HG02973 (cell line): Measurements from ENCODE around the gene PAM16.
"Not testable (repeated sequence)": the region's sequence is repeated elsewhere in the genome, so short reads cannot be mapped to it uniquely, and the experiment has no call there.

Source experiments
- ATAC-seq: cut with Tn5 transposase; IDR thresholded peaks from one replicate; pipeline ENCODE4 v1.9.1; 2021; ENCODE audit warnings: moderate library complexity; ENCODE audit not compliant: unreplicated experiment

PAM16 gene

DNA sequence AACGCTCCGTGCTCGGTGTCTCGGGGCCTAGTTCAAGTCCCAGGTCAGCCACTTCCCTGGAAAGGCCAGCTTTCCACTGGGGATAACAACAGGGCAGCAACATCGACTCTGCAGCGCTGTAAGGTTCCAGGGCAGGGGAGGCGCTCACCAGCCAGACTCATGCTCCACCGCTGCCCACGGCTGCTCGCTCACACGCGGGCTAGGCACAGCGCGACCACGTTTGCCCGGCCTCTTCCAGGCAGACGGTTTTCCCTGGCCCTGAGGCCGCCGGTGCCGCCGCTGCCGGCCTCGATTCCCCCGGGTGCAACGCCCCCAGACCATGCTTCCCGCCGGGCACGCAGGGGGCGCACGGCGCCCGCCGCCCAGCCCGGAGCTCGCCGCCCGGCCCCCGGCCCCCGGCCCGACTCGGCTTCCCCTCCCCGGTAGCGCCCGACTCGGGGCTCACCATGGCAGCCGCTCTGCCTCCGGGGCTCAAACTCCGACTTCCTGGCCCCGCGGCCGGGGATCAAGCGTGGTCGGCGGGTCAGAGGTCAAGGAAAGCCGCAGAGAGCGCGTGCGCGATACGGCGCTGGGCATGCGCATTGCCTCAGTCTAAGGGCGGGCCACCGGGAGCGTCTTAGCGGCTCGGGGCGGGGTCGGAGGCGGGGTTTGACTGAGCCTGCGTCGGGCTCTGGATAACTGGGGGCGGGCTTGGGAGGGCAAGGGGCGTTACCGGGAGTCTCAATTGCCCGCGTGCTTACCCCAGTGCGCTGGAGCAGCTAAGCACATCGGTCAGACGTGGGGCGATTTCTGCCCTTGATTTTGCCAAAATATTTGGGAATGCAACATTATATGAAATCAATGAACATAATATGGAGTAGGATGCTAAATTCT is at the start of gene PAM16:
PAM16 (minus strand) TSS at position 535 of the 873 bp plus-strand sequence; CDS start at position 448, 87 bp downstream.
- ATAC-seq: peak; percentile 72

DNA sequence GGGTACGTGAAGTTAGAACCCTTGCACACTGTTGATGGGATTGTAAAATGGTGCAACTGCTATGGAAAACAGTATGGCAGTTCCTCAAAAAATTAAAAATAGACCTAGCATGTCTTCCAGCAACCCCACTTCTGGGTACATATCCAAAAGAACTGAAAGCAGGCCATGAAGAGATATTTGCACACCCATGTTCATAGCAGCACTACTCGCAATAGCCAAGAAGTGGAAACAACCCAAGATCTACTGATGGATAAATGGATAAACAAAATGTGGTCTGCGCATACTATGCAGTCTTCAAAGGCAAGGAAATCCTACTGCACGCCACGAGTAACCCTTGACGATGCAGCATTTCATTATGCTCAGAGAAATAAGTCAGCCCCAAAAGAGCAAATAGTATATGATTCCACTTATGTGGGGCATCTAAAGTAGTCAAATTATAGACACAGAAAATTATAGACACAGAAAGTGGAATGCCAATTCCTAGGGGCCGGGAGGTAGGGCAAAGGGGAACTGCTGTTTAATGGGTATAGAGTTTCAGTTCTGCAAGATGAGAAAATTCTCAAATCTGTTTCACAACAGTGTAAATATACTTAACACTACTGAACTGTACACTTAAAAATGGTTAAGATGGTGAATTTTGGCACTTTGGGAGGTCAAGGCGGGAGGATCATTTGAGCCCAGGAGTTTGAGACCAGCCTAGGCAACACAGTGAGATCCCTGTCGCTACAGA is 48.0 kb upstream of the PAM16 start:
- ATAC-seq: no peak

DNA sequence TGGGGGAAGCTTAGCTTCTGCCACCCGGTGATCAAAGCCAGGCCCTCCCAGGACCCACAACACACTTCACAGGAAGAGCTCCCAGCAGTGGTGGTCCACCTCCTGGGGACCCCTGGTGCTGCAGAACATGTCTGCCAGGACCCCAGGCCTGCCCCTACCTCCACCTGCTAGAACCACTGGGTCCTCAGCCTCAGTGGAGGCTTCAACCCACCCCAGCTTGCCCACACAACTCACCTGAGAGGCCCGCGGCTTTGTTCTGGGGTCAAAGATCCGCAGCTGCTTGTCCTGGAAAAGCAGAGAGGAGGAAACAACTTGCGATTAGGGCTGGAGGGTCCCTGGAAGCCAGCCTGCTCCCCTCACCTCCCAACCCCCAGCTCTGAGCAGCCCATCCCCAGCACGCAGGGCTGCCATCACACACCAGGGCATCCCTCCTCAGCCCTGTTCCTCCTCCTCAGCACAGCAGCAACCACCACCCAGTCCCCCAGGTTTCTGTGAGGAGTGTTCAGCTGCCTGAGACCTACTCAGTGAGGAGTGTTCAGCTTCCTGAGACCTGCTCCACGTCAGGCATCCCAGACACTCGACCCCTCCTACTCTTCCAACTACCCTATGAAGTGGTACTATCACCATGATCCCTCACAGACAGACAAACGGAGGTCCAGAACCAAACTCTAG is 44.1 kb upstream of the PAM16 start:
- ATAC-seq: no peak

DNA sequence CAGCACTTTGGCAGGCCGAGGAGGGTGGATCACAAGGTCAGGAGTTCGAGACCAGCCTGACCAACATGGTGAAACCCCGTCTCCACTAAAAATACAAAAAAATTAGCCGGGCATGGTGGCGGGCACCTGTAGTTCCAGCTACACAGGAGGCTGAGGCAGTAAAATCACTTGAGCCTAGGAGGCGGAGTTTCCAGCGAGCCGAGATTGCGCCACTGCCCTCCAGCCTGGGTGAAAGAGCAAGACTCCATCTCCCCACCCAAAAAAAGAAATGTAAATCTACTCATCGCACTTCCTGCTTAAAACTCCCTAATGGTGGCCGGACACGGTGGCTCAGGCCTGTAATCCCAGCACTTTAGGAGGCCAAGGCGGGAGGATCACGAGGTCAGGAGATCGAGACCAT is 42.7 kb upstream of the PAM16 start:
- ATAC-seq: not testable (repeated sequence)

DNA sequence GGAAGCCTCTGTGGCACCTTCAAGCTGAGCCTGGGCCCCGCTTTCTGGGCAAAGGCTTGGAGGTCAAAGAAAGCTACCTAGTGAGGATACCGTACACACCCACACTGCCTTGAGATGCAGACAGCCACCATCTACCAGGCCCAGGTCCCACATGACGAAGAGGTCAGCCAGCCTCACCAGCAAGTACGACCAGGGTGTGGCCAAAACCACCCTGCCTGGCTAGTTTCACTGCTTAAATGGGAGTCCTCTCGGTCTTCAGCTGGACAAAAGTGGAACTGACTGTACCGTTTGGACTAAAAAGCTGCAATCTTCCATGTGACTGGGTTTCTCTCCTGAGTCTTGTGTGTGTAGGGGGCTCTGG is 42.1 kb upstream of the PAM16 start:
- ATAC-seq: no peak

DNA sequence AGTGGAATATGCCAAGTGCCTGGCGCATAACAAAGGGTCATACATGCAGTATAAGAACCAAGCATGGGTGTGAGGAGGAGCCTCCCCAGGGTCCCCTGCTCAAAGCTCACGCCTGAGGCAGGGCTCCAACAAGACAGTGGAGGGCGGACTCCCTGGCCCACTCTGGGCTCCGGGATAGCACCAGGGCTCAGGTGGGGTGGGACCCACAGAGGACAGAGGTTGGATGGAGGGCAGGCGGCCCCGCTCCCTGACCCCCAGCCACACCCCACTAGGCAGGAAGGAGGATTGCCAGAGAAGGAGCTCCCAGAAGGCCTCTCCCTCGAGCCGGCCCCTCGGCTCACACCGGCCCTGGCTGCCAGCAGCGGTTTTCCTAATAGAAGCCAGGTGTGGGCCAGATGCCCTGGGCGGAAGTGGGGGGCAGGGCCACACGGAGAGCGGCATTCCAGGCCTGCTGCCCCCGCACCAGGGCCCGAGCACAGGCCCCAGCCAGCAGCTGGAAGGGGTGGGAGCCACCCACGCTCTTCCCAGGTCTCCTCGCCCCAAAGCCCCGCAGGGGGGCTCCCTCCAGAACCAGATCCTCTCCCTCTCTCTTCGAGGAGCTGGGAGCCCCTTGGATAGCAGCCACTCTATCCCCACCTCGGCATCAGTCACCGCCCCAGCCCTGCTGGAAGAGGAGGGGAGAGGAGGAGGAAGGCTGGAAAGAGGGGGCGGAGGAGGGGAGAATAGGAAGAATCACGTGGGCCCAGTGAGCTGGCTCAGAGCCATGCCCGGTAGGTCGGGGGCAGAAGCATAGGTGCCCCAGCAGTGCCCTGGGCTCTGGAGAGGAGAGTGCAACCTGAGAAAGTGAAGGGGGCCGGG is 41.5 kb upstream of the PAM16 start:
- no peak for ATAC-seq

DNA sequence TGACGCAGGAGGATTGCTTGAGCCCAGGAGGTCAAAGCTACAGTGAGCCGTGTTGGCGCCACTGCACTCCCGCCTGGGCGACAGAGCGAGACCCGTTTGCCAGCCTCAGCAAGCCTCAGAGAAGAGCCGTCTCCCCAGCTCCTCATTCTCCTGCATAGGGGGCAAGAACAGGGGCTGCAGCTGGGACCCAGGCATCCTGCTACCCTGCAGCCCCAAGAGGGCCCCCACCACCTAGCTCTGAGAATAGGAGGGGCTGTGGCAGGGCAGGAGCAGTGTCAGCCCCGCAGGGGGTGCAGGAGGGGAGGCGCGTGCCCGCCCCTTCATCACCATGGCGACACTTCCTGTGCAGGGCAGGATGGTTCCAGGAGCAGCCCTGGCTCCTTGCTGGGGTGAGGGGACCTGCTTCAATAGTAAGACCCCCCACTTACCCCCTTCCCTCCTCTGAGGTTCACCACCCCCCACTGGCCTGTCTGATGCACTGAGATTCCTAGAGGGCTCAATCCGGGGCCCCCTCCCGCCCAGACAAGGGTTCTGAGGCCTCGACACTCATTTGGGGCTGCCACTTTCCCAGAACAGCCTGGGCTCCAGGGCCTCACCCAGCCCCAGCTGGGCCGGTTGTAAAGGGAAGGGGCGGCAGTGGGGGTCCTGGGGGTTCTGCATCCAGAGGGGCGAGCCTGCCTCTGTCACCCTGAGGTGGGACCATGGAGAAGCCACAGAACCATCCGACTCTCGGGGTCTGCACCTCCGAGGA is 40.7 kb upstream of the PAM16 start:
- ATAC-seq: no peak

DNA sequence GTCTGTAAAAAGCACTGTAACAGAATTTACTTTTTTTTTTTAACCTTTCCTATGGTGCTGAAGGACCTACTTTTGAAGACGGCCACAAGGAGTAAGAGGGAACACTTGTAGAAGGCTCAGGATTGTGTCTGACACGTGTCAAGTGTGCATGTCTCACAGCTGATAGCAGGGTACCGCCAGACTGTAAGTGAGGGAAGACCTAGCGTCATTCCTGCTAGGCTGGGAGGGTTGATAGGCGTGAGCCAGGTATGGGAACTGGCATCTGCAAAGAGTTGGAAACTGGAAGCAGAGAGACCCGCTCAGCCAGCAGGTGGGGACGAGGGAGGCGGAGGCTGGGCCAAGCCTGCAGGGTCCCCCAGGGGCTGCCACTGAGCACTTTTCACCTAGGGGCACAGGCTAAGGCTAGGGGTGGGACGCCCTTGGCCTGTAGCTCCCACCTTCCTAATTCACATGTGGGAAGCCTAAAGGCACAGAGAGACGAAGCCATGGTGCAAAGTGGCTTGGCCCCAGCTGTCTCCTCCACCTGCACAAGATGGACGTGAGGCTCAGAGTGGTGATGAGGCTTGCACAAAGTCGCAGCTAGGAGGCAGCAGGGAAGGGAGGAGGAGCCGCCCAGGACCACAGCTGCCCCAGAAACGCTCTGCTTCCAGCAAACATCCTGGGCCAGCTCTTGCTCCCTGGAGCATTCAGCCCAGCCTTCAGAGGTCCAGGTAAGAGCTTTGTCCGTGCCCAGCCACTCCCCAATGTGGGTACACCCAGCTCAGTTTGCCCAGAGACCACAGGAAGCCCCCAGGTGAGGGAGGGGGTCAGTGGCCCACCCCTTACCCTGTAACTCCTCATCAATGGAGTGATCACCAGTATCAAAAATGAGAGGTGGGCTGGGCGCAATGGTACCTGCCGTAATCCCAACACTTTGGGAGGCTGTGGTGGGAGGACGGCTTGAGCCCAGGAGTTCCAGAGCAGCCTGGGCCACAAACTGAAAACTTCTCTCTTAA is 39.4 kb upstream of the PAM16 start:
- ATAC-seq: no peak

DNA sequence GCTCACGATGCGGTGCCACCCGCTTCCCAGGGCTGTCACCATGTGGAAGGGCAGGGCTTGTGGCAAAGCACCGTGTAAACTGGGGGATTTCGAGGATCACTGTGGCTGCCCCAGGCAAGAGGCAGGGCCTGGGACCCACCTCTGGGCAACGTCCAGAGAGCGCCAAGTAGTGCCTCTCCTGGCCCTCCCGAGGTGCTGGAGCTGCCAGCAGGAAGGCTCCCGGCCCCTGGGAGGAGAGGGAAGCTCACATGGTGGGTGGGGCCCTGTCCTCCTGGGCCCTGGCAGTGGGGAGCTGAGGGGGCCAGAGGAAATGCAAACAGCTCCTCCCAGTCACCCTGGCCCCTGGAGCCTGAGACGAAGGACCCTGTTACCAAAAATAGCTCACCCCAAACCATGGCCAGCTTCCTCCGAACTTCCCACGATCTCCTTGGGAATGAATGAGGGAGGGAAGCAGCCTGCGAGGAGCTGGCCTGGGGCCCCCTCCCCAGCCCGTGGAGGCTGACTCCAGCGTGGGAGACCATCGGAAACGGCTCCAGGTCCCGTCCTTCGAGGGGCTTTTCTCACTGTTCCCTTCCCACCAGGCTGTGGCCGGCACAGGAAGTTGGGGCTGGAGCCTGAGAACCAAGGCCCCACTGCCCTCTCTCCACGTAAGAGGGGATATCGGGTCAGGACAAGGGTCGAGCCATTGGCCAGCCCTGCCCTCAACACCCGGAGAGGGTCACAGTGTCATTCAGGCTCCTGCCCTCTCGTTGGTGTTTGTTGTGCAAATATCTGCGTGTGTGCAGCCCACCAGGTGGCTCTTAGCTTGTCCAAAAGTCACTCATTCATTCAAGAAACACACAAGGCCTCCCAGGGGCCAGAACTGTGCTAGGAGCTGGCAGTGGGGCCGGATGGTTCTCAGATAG is 38.2 kb upstream of the PAM16 start:
- no peak for ATAC-seq

DNA sequence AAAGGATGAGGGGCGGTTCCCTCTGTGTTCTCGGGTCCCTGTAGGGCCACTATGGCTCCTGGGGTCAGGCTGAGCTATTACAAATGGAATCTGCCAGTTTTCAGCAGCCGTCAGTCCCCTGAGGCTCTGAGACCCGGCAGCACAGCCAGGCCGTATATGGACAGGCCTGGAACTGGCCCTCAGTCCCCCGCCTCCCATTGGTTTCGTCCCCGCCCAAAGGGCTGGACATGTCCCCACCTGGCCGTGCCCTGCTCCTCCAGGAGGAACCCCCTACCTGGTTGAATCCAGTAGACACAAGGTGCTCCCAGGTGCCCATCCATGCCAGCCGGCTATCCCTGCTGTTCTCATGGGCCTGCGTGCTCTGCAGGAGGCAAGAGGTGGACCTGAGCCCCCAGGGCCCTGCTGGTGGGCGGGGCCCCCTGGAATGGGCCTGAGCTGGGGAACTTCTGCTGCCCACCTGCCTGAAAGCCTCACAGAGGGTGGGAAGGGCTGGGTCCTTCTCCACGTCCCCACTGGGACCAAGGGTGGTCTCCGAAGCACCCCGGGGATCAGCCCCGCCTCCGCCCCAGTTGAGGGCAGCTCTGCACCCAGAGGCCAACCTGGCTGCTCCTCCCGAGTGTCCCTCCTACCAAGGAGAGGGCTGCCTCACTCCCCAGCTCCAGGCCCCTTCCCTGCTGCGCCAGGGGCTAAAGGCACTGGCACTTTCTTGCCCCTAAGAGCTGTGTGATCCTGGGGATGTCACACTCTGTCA is 37.3 kb upstream of the PAM16 start:
- ATAC-seq: no peak

DNA sequence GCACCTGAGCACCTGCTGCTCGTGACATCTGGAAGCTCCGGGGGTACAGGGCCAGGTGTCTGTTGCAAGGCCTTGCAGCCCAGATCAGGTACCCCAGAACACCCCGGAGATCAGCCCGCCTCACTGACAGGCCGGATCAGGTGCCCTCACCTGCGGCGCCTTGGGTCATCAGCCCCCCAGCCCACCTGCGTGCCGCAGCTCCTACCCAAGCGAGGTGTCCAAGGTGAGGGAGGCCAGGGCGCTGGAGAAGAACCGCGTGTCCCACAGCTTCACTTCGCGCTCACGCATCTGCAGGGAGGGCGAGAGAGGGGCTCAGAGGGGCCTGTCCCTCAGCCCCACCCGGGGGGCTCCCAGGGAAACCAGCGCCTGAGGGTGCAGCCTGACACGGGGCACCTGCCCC is 36.7 kb upstream of the PAM16 start:
- no peak for ATAC-seq

DNA sequence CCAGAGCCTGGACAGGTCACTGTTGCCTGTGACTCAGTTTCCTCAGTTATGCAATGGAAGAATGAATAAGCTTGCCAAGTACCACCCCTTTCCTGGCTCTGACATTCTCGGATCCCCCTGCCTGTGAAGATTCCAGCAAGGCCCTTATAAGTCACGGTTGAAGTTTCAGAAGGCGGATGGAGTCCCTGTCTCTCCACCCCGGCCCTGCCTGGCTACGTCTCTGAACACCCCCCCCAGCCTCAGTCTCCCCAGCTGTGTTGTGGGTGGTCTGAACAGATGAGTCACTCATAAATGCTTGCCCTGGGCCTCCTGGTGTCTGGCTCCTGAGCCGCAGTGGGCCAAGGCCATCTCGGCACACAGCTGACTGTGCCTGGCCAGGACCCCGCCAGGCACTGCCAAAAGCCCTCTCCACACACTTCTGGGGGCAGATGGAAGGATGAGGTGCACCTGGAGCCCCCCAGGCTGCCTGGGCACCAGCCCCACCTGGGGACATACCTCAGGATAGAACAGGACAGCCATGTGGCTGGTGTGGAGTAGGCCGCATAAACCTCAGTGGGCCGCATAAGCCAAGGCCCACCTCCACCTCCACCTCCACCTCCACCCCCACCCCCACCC is 35.9 kb upstream of the PAM16 start:
- ATAC-seq: no peak

DNA sequence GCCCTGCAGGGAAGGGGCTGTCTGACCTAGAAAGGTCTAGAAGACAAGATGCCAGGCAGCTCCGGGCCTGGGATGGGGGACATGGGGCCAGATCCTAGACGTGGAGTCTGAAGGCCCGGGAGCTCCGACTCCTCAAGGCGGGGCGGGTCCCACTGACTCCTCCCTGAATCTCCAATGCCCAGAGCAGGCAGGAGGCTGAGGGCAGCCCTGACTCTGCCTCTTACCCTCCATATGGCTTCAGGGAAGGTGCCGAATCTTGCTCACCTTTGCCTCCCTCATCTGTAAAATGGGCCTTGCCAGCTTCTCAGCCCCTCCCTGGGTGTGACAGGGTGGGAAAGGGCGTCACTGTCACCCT is 35.3 kb upstream of the PAM16 start:
- no peak for ATAC-seq

DNA sequence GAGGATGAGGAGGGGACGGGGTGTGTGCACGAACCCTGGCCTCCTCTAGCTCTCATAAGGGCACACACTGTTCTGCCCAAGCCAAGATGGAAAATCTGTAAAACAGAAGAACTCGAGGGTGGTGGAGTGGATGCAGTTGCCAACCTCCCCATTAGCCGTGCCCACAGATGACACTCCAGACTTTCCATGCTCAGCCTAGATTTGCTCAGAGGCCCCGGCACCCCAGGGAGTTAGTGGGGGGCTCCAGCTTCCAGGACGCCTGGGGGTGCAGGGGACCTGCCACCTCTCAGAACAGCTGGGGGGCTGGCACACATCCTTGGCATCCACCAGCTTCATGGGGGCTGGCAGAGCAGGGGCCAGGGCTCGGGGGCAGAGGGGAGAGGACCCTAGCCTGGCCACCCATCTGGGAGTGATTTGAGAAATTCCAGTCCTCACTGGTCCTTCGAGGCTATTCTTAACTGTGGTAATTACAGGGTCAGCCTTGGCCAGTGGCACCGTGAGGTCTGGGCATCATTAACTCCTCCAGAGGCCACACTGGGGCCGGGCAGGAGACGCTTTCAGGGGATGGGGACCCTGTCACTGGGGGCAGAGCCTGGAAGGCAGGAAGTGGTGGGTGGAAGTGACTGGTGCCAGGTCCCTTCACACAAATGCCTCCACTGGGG is 34.8 kb upstream of the PAM16 start:
- no peak for ATAC-seq

DNA sequence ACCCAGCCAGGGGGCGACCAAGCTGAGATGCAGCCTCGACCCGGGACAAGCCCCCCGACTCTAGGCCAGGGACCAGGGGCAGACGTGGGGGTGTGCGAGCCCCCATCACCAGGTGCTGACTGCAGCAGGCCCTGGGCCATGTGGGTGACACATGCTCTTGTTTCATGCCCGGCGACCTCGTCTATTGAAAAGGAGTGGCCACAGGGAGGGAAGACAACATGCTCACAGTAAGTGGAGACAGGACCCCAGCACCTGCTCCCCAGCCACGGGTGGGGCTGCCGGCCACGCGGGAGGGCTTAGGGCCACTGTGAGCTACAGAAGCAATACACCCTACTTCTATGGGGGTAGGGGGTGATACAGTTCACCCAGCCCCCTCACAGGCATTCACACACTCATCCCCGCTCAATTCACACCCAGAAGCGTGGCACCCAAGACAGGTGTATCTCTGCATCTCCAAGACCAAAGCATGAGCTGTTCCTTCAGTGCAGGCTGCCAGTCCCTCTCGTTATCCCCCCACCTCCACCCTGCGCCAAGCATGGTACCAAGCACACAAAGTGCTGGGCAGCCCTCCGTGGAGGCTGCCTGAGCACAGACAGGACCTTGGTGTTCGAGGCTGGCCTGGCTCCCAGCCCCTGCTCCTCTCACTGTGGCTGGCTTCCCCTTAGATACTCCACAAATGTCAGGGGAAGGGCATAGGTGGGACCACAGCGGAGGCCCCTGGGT is 34.1 kb upstream of the PAM16 start:
- no peak for ATAC-seq

DNA sequence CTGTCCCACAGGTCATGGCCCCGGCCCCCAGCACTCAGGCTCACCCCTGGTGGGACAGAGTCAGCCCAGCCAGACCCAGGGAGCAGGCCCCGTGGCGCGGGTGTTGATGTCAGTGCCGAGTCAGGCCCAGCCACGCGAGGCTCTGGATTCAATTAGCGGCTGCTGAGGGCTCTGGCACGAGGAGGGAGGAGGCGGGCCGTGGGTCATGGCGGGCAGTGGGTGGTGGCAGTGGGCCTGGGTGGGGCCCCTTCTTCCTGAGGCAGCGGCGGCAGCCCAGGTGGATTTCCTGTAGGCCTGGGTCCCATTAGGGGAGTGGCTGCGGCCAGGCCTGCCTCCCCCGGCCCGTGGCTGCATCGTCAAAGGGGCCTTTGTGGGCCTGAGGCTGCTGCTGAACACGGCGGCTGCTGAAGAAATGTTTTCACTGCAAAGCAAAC is 33.4 kb upstream of the PAM16 start:
- ATAC-seq: no peak
